Hippocampal formation (tissue), 2 donors: Measurements from ENCODE around the gene RHBDD1.
A peak's percentile ranks its signal among the peaks of the same experiment; 100 is the strongest.
"Not testable (repeated sequence)": the region's sequence is repeated elsewhere in the genome, so short reads cannot be mapped to it uniquely, and the experiment has no call there.

Experiments used
- DNase-seq, 2 donors: peaks; one replicate each; lab custom pipeline; 2025; lab: John Stamatoyannopoulos, UW

The RHBDD1 gene

GRCh38 chr2:226799976-226800940 lies 35.6 kb upstream of the RHBDD1 start:
- DNase-seq, result peak in 1 of 2 donors; percentile 34

- peak; percentile 90 to 93 for DNase-seq
These were observed 34.7 kb upstream of the RHBDD1 start for GRCh38 chr2:226800941-226801784.

GRCh38 chr2:226802573-226802972 lies 33.3 kb upstream of the RHBDD1 start:
- DNase-seq, result peak in 1 of 2 donors; percentile 79

- DNase-seq, result no peak
These were observed 32.4 kb upstream of the RHBDD1 start for GRCh38 chr2:226803410-226803809.

- DNase-seq, result no peak
These were observed 22.6 kb upstream of the RHBDD1 start for GRCh38 chr2:226813148-226813701.

- DNase-seq, result no peak
These were observed 16.9 kb upstream of the RHBDD1 start for GRCh38 chr2:226818930-226819329.

GRCh38 chr2:226825056-226825455 lies 10.8 kb upstream of the RHBDD1 start:
- DNase-seq, result no peak

GRCh38 chr2:226828191-226828590 lies 7.7 kb upstream of the RHBDD1 start:
- DNase-seq, result no peak

- DNase-seq, result no peak
These were observed 5.9 kb upstream of the RHBDD1 start for GRCh38 chr2:226829721-226830631.

- DNase-seq, result no peak
These were observed 4.6 kb upstream of the RHBDD1 start for GRCh38 chr2:226831266-226831665.

- DNase-seq, result no peak
These were observed 3.8 kb upstream of the RHBDD1 start for GRCh38 chr2:226832061-226832460.

GRCh38 chr2:226834880-226835279 lies 974 bp upstream of the RHBDD1 start:
- not testable (repeated sequence) for DNase-seq

- DNase-seq, result no peak
These were observed 446 bp upstream of the RHBDD1 start for GRCh38 chr2:226835420-226835795.

- no peak for DNase-seq
These were observed 663 bp downstream of the RHBDD1 start for GRCh38 chr2:226836548-226836885.

GRCh38 chr2:226837334-226837733 lies 1.5 kb downstream of the RHBDD1 start:
- DNase-seq, result no peak

- no peak for DNase-seq
These were observed 2.1 kb downstream of the RHBDD1 start for GRCh38 chr2:226837787-226838603.

- DNase-seq, result no peak
These were observed 2.9 kb downstream of the RHBDD1 start for GRCh38 chr2:226838722-226839121.

GRCh38 chr2:226839161-226839560 lies 3.3 kb downstream of the RHBDD1 start:
- DNase-seq, result no peak

GRCh38 chr2:226839951-226840350 lies 4.1 kb downstream of the RHBDD1 start:
- no peak for DNase-seq

- not testable (repeated sequence) for DNase-seq
These were observed 7.1 kb downstream of the RHBDD1 start for GRCh38 chr2:226843001-226843400.
